Midbrain (tissue), 1 donor: Measurements from ENCODE around the gene HIVEP2.

Experiments used
- DNase-seq: peaks from one replicate; lab custom pipeline; 2025; lab: John Stamatoyannopoulos, UW

Gene HIVEP2

GRCh38 chr6:142816486-142816885 is 128.5 kb downstream of the HIVEP2 start:
- no peak for DNase-seq

- DNase-seq, result no peak
Observed at GRCh38 chr6:142816031-142816430, 128.9 kb downstream of the HIVEP2 start.

GRCh38 chr6:142811923-142812322 is 133.1 kb downstream of the HIVEP2 start:
- DNase-seq, result no peak

GRCh38 chr6:142810952-142811514 is 133.9 kb downstream of the HIVEP2 start:
- DNase-seq, result no peak

- DNase-seq, result no peak
Observed at GRCh38 chr6:142809947-142810346, 135.0 kb downstream of the HIVEP2 start.

- DNase-seq, result no peak
Observed at GRCh38 chr6:142808405-142809061, 136.4 kb downstream of the HIVEP2 start.

GRCh38 chr6:142805042-142805441 is 139.9 kb downstream of the HIVEP2 start:
- no peak for DNase-seq

- no peak for DNase-seq
Observed at GRCh38 chr6:142804490-142804889, 140.5 kb downstream of the HIVEP2 start.

GRCh38 chr6:142803495-142804058 is 141.4 kb downstream of the HIVEP2 start:
- no peak for DNase-seq

GRCh38 chr6:142803032-142803431 is 141.9 kb downstream of the HIVEP2 start:
- no peak for DNase-seq

GRCh38 chr6:142802124-142802523 is 142.9 kb downstream of the HIVEP2 start:
- DNase-seq, result no peak

- no peak for DNase-seq
Observed at GRCh38 chr6:142800240-142800639, 144.7 kb downstream of the HIVEP2 start.

GRCh38 chr6:142799639-142800038 is 145.3 kb downstream of the HIVEP2 start:
- no peak for DNase-seq

GRCh38 chr6:142797159-142797558 is 147.8 kb downstream of the HIVEP2 start:
- DNase-seq, result no peak

- DNase-seq, result no peak
Observed at GRCh38 chr6:142796571-142796970, 148.4 kb downstream of the HIVEP2 start.

- DNase-seq, result no peak
Observed at GRCh38 chr6:142796024-142796423, 149.0 kb downstream of the HIVEP2 start.

- DNase-seq, result no peak
Observed at GRCh38 chr6:142794424-142794823, 150.6 kb downstream of the HIVEP2 start.

- no peak for DNase-seq
Observed at GRCh38 chr6:142790257-142790656, 154.7 kb downstream of the HIVEP2 start.

- no peak for DNase-seq
Observed at GRCh38 chr6:142787422-142787821, 157.6 kb downstream of the HIVEP2 start.

GRCh38 chr6:142786476-142786875 is 158.5 kb downstream of the HIVEP2 start:
- DNase-seq, result no peak

GRCh38 chr6:142784344-142784743 is 160.6 kb downstream of the HIVEP2 start:
- peak; percentile 14 for DNase-seq

- no peak for DNase-seq
Observed at GRCh38 chr6:142783499-142783898, 161.5 kb downstream of the HIVEP2 start.

- DNase-seq, result no peak
Observed at GRCh38 chr6:142781129-142781528, 163.8 kb downstream of the HIVEP2 start.
